HG02973 (cell line): Measurements from ENCODE around the gene FANCM.

ENCODE experiments used
- ATAC-seq: cut with Tn5 transposase; IDR thresholded peaks from one replicate; pipeline ENCODE4 v1.9.1; 2021; ENCODE audit warnings: moderate library complexity; ENCODE audit not compliant: unreplicated experiment

The FANCM gene, protein sequence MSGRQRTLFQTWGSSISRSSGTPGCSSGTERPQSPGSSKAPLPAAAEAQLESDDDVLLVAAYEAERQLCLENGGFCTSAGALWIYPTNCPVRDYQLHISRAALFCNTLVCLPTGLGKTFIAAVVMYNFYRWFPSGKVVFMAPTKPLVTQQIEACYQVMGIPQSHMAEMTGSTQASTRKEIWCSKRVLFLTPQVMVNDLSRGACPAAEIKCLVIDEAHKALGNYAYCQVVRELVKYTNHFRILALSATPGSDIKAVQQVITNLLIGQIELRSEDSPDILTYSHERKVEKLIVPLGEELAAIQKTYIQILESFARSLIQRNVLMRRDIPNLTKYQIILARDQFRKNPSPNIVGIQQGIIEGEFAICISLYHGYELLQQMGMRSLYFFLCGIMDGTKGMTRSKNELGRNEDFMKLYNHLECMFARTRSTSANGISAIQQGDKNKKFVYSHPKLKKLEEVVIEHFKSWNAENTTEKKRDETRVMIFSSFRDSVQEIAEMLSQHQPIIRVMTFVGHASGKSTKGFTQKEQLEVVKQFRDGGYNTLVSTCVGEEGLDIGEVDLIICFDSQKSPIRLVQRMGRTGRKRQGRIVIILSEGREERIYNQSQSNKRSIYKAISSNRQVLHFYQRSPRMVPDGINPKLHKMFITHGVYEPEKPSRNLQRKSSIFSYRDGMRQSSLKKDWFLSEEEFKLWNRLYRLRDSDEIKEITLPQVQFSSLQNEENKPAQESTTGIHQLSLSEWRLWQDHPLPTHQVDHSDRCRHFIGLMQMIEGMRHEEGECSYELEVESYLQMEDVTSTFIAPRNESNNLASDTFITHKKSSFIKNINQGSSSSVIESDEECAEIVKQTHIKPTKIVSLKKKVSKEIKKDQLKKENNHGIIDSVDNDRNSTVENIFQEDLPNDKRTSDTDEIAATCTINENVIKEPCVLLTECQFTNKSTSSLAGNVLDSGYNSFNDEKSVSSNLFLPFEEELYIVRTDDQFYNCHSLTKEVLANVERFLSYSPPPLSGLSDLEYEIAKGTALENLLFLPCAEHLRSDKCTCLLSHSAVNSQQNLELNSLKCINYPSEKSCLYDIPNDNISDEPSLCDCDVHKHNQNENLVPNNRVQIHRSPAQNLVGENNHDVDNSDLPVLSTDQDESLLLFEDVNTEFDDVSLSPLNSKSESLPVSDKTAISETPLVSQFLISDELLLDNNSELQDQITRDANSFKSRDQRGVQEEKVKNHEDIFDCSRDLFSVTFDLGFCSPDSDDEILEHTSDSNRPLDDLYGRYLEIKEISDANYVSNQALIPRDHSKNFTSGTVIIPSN (N-terminal part only)

DNA sequence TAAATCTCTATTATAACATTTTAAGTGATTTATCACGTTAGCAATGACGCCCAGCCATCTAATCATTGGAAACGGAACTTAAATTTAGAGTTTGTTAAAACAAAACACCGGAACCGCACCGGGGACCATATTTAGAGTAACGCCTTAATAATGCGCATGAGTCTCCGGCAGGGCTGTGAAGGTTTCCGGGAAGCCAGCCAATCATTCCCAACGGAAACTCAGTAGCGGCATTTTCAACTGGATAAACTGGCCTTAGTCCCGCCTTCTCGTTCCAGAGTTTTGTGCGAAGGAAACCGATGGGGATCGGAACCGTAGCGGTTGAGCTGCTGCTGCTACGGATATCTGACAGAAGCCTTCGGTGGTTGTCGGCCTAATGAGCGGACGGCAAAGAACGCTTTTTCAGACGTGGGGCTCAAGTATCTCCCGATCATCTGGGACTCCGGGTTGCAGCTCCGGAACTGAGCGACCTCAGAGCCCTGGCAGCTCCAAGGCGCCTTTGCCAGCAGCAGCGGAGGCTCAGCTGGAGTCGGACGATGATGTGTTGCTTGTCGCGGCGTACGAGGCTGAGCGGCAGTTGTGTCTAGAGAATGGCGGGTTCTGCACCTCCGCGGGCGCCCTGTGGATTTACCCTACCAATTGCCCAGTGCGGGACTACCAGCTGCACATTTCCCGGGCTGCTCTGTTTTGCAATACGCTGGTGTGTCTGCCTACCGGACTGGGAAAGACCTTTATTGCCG is at the start of gene FANCM:
TSS of gene FANCM (plus strand) at position 272 of the 737 bp plus-strand sequence. CDS start at position 374, 102 bp downstream.
- ATAC-seq: peak; percentile 41

DNA sequence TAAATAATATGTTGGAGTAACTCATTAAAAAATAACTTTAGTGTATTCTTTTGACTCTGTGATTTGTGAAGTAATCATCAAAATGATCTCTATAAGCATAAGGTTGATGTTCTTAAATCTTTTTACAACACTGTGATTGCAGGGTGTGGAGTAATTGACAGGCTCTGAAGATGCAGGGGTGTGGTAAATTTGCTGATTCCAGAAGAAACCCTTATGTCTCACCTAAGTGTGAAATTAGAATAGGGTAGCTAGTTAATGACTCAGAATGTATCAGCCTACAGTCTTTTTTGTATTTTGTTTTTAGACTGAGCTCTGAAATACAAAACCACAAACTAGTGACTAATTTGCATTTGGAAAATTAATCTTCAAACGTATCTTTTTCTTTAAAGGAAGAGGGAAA is 45.9 kb upstream of the FANCM start:
- peak; percentile 79 for ATAC-seq

DNA sequence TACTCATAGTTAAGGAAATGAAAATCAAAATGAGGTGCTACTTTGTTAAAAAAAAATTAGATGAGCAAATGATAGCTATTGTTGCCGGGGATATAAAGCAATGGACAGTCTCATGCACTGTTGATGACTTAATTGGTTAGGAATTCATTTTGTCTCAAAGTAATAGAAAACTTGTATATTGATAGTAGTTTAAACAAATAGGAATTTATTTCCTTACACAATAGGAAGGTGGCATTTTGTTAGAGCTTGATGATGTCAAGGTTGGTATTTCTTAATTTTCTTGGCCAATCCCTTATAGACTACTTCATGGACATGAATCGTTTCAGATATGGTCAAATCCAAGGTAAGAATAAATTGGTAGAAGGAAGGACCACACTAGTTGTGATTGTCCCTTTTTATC is 44.0 kb upstream of the FANCM start:
- no peak for ATAC-seq

DNA sequence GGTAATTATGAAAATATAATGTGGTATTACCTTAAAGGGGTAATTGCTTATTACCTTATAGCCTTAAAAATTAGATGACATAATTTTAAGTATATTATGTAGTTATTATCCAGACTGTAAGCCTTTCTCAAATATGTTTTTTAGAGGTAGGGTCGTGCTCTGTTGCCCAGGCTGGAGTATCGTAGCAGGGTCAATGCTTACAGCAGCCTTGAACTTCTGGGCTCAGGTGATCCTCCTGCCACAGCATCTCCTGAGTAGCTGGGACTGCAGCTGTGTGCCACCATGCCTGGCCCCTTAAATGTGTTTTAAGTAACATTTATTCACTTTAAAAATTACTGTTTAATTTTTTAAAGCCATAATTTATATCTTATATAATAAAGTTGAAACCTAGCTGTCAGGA is 41.5 kb upstream of the FANCM start:
- ATAC-seq: no peak

DNA sequence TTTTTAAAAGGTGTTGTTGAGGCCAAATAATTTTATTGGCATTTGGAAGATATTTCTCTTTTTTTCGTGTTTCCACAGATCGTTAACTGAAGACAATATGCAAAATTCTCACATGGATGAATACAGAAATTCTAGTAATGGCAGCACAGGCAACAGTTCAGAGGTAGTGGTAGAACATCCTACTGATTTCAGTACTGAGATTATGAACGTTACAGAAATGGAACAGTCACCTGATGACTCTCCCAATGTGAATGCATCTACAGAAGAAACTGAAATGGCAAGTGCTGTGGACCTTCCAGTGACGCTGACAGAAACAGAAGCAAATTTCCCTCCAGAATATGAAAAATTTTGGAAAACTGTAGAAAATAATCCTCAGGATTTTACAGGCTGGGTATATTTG is 40.6 kb upstream of the FANCM start:
- no peak for ATAC-seq

DNA sequence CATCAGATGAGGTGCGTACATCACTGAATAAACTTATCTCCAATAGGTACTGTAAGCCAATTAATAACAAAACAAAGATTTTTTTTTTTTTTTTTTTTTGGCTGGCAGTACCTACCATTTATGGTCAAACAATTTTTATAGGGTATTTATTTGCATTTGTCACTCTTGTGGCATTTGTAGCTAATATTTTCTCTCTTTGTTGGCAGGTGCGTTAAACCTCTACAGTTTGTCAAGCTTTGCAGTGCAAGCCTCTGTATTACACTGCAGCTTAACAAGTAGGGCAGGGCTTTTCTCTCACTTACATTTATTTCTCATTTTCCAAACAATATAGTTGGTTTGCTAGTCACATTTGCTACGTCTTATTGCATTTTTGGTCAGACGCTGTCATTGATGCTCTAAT is 39.5 kb upstream of the FANCM start:
- ATAC-seq: no peak

DNA sequence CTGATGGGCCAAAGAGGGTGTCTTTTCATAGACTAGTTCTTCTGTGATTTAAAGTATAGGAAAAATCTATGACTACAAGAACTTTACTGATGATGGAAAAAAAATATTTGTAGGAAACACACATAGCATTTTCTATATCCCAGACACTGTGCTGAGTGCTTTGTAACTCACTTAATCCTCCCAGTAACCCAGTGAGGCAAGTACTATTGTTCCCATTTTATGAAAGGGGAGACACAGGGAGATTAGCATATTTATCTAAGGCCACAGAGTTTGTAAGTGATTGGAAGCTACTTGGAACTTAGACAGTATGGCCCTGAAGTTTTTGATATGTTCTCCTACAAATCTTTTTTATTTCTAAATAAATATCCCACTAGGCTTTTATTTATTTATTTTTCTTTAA is 31.9 kb upstream of the FANCM start:
- no peak for ATAC-seq

DNA sequence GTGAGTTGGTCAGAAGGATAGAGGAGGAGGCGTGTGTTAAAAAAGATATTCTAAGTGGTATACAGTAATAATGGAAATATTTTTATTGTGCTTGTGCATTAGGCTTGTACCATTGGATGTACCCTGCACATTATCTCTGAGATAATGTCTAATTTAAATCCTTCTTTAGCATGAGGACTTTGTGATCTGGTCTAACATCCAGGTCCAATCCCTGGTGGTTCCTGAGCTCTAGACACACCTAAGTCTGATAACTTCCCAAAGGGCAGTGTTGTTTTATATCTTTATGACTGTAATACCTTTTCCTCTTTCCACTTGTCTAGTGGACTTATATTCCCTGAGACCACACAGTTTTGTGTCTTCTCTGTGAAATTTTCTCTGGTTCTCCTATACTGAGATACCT is 31.2 kb upstream of the FANCM start:
- ATAC-seq: no peak

DNA sequence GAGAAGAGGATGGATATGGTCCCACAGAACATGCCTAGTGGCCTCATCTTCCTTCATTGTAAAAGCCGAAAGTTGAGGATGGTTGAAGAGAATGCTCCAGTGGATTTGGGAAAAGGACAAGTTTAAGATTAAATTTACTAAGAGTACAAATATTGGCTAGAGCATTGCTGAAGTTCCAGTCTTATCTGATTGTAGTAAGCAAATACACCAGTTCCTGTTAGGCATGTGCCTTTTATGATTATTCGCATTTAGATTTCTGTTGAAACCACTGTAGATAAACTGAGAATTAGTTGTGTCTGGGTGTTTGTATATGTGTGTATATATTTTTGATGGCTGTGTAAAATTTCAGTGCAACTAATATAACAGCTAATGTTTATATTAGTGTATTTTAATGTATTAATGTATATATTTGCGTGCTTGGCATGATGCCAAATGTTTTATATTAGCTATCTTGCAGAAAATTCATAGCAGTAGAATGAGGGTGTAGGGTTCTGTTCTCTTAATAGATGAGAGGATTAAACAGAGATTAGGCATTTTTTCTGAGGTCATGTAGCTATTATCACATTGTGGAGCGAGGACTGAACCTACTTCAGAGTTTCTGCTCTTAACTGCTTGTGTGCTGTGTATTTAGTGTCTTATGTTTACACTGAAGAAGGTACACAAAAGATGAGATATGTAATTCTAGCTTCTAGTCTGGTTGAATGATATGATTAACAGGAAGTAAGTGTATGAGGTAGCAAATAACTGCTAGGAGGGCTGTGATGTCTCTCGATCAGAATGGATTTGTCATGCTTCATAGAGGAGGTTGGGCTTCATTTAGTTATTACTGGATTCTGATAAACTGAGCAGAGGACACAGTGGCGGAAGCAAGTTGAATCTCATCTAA is 22.6 kb upstream of the FANCM start:
- ATAC-seq: no peak

DNA sequence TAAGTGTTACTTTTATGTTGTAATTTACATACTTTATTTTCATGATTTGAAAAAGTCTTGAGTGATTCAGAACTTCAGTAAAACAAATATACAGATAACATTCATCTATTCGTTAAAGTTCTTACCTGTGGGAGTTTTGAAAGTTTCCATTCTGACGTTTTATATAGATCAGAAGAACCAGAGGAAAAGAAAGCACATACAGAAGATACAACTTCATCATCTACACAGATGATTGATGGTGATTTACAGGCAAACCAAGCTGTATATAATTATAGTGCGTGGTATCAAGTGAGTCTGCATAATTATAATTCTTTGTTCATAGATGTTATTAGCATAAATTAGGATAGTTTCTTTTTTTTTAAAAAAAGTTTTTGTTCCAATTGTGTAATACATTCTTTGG is 21.4 kb upstream of the FANCM start:
- ATAC-seq: no peak

DNA sequence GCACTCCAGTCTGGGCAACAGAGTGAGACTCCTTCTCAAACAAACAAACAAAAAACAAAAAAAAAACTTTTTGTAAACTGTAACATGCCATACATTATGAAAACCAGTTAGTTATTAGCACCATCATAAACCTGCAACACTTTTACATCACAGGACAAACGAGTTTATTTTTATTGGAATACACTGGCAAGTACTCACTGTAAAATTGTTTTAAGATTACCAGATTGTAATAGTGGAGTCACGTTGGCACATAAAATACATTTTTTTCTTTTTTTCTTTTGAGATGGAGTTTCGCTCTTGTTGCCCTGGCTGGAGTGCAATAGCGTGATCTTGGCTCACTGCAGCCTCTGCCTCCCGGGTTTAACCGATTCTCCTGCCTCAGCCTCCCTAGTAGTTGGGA is 17.1 kb upstream of the FANCM start:
- ATAC-seq: no peak

DNA sequence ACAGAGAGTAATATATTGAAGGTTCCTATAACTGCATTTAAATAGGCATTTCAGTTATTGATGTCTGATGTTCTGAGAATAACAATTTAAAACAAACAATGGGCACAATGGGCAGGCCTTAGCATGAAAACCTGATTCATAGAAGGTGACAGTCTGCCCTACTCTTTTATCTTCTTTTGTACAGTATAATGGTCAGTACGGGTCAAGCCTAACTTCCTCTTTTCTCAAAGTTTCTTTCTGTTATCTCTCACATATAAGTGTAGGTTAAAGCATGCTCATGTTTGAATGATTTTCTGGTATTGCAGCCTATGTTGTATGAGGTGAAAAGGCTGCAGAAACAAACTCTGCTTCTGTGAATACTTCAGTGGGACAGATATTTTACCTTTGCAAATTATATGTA is 15.6 kb upstream of the FANCM start:
- no peak for ATAC-seq

DNA sequence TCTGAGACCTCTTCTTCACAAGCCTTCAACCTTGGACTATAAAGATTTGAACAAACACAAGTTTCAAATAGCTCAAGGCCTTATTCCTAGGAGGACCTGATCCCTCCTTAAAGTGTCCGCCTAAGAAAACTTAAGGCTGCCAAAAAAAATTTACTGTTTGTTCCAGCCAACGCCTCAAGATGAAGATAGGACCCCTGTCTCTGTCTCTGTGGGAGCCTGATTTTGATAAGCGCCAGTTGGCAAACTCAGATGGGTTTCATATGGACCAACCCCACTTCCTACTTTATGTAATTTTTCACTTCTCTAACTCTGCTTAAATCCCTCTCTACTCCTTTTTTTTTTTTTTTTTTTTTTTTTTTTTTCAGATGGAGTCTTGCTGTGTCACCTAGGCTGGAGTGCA is 12.5 kb upstream of the FANCM start:
- no peak for ATAC-seq

DNA sequence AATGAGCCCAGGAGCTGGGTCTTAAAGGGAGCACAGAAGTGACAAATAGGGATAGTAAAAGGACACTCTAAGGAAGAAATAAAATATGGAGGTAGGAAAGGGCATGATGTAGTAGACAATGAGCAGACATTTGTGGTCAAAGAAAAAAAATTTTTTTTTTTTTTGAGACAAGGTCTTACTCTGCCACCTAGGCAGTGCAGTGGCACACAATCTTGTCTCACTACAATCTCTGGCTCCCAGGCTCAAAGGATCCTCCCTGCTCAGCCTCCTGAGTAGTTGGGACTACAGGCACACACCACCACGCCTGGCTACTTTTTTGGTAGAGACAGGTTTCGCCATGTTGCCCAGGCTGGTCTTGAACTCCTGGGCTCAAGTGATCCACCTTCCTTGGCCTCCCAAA is 10.0 kb upstream of the FANCM start:
- ATAC-seq: no peak

DNA sequence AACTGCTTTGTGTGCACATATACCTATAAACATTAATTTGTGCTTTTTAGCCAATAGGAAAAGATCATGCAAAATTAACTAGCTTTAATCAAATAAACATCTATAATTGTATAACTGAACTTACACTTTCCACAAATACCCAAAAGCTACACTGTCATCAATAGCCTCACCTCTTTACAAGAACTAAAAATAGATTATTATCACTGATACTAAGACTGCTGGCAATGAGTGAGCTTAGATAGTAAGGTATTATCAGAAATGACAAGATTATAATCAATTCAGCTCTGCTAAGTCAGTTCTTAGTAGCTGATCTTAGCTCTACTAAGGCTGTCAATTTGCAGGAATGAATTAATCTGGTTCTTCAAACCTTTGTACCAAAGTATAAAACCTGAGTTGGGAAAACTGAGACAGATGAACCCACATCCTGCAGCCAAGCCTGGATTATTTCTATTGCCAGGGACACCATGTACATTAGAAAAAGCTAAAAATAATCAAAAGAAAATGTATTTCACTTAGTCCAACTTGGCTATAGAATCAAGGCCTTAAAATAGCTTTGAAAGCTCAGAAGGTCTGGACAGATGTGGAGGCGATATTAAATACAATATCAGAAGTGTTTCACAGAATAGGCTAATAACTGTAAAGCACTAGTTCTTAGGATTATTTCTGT is 6.6 kb upstream of the FANCM start:
- no peak for ATAC-seq

DNA sequence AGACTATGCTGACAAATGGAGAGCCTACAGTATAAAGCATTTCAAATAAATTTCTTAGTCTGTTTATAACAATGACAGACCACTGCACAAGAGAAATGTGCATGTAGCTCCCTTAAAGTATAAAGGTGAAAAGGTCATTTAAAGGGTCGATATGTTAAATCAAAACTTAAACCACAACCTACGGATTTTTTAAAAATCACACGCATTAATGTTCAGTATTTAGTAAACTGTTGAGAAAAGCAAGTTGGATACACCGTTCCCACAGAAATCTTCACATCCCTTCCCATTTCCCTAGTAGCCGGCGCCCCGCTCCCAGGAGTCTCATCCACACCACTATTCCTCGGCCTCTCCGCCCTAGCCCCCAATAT is 2.1 kb upstream of the FANCM start:
- ATAC-seq: no peak

DNA sequence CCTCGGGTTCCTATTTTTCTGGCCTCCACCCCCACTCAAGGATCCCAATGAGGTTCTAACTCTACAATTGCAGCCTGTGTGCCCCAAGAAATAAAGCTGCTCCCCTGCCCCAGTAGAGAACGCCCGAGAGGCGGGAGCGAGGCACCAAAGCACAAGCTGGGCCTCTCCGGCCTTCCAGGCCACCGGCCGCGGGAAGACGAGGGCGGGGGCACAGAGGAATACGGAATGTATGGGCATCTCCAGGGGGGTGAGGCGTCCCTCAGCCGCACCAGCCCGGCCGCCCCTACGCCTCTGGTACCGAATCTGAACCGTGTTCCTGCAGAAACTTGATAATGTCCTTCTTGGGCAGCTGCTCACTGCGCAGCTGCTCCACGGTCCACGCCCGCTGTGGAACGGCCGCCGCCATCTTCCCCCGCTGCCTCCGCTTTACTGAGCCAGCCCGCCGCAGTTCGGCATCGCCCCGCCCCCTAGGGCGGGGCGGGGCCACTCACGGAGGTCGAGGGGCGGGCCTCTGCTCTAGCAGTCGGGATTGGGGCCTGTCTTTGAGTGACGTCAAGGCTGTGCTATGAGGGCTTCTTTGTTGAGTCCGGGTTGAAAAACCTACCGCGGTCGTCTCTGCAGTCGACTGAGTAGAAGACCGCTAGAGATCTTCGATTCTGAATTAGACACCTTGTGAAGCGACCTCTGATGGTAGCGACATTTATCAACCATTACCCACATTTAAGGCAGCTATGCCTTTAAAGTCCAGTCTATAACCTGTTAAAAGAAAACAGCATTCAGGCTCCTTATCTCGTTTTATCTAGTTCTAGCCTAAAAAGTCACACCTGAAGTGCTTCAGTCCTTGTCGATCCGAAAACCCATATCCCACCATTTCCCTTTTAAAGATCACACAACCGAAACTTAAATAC is 1.4 kb upstream of the FANCM start, which contains the start of gene FKBP3:
TSS of gene FKBP3 (minus strand) at position 431 of the 908 bp plus-strand sequence. CDS start at position 406, 25 bp downstream.
- peak; percentile 88 for ATAC-seq

DNA sequence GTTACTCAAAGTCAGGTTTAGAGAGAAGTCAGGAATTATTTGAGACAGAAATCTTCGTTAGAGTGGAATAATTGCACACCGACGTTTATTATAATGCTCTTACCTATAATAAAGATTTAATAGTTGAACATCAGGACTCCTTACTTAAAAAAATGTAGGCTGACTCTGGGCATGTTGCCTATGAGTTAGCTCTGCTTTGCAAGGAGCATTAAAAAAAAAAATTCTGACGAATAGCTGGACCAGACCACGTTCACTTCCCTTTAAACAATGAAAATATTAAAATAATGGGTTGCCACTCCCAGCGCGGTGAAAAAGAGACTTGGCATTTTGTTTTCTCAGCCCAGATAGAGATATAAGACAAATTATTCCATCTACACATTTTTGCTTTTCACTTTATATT is 574 bp upstream of the FANCM start:
- ATAC-seq: no peak
